G401.6 (cell line): ENCODE measurements around the gene CACNA1D.

Experiments used
- FAIRE-seq: peaks from 2 replicates; lab custom pipeline; 2012; peaks lifted over from hg19 to GRCh38; lab: Jason Lieb, UNC

Gene CACNA1D

DNA sequence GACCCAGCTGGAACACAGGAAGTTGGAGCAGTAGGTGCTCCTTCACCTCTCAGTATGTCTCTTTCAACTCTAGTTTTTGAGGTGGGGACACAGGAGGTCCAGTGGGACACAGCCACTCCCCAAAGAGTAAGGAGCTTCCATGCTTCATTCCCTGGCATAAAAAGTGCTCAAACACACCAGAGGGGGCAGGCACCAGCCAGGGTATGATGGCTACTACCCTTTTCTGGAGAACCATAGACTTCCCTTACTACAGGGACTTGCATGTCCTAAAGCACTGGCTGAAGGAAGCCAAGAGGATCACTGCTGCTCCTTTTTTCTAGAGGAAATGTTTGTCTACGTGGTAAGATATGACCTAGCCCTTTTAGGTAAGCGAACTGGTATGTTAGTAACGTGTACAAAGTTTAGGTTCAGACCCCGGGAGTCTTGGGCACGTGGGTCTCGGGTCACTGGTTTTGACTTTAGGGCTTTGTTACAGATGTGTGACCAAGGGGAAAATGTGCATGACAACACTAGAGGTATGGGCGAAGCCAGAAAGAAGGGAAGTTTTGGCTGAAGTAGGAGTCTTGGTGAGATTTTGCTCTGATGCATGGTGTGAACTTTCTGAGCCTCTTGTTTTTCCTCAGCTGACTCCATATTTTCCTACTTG is 363.8 kb downstream of the CACNA1D start:
- FAIRE-seq = no peak

GRCh38 chr3:53859178-53859577 is 364.8 kb downstream of the CACNA1D start:
- FAIRE-seq = no peak

- no peak for FAIRE-seq
Observed at GRCh38 chr3:53860196-53860595, 365.8 kb downstream of the CACNA1D start.

- no peak for FAIRE-seq
Observed at GRCh38 chr3:53862241-53862640, 367.8 kb downstream of the CACNA1D start.

GRCh38 chr3:53863145-53863544 is 368.7 kb downstream of the CACNA1D start:
- FAIRE-seq = no peak
